H1 (cell line): ENCODE results near the gene ING4. TPM values are rescaled to one million over a fixed set of nuclear protein-coding genes. Genes with fewer than 3 reads are reported as not detected.

Experiments used
- CTCF ChIA-PET: fragments of 300-600 bp; sonication (Branson Sonifier 250); formaldehyde crosslinking; loops from one replicate; lab custom pipeline; 2021; ENCODE audit not compliant: partially characterized antibody; lab: Charles Lee
- POLR2A ChIA-PET: fragments of 300-600 bp; sonication (Branson Sonifier 250); formaldehyde crosslinking; loops from one replicate; lab custom pipeline; 2021; ENCODE audit warnings: inconsistent platforms; ENCODE audit not compliant: partially characterized antibody; lab: Charles Lee
- DNase-seq, 2 experiments: peaks; one replicate each; pipeline versions ENCODE4 v3.0.0 to v3.0.0-alpha.2; 2010 to 2022; ENCODE audit warnings: low spot score in 2 of 2, low read depth in 1 of 2, mixed read lengths in 1 of 2
- FAIRE-seq: peaks from 2 replicates; lab custom pipeline; 2011; peaks lifted over from hg19 to GRCh38; lab: Jason Lieb, UNC
- H2AFZ ChIP-seq: 2 replicates; pipeline ENCODE4 v1.8.1; 2012; ENCODE audit warnings: low read length, inconsistent platforms
- H2AK5ac ChIP-seq: 2 replicates; pipeline ENCODE4 v1.6.1; 2013; ENCODE audit warnings: low read depth, low read length
- H2BK120ac ChIP-seq: replicated peaks from 2 replicates; pipeline ENCODE3; 2013; ENCODE audit warnings: low read depth, low read length, inconsistent platforms
- H2BK12ac ChIP-seq: 2 replicates; pipeline ENCODE4 v1.6.1; 2013; ENCODE audit warnings: low read depth, low read length
- H2BK15ac ChIP-seq: 2 replicates; pipeline ENCODE4 v1.6.1; 2013; ENCODE audit warnings: low read length
- H2BK20ac ChIP-seq: 2 replicates; pipeline ENCODE4 v1.6.1; 2013; ENCODE audit warnings: low read length
- H2BK5ac ChIP-seq: 2 replicates; pipeline ENCODE4 v1.6.1; 2013; ENCODE audit warnings: low read depth, low read length
- H3K14ac ChIP-seq: 2 replicates; pipeline ENCODE4 v1.6.1; 2013; ENCODE audit warnings: inconsistent platforms; ENCODE audit not compliant: insufficient read length
- H3K18ac ChIP-seq: 2 replicates; pipeline ENCODE4 v1.6.1; 2013; ENCODE audit warnings: low read length; ENCODE audit errors: extremely low read depth
- H3K23ac ChIP-seq: 2 replicates; pipeline ENCODE4 v1.6.1; 2013; ENCODE audit warnings: inconsistent platforms; ENCODE audit not compliant: insufficient read length
- H3K23me2 ChIP-seq: 2 replicates; pipeline ENCODE4 v1.6.1; 2013; ENCODE audit warnings: low read depth, low read length
- H3K27ac ChIP-seq: 2 replicates; pipeline ENCODE4 v1.6.1; 2011; ENCODE audit warnings: low read depth, low read length, inconsistent platforms
- H3K27me3 ChIP-seq, 4 experiments: replicated peaks in 1 of 4; 1 replicate in 1 of 4; 2 replicates in 3 of 4; pipeline versions ENCODE4 v1.6.1 to v1.8.1; 2011 to 2013; ENCODE audit warnings: low read length in 3 of 4, mild to moderate bottlenecking in 3 of 4, inconsistent platforms in 2 of 4, mixed read lengths in 2 of 4, moderate library complexity in 1 of 4; ENCODE audit not compliant: control insufficient read depth in 3 of 4, insufficient read depth in 3 of 4; ENCODE audit errors: extremely low read depth in 1 of 4
- H3K36me3 ChIP-seq, 4 experiments: 2 replicates each; pipeline versions ENCODE4 v1.6.1 to v1.8.1; 2011 to 2013; ENCODE audit warnings: mild to moderate bottlenecking in 4 of 4, low read length in 3 of 4, moderate library complexity in 2 of 4, control low read depth in 1 of 4, inconsistent platforms in 1 of 4; ENCODE audit not compliant: insufficient read depth in 4 of 4, control insufficient read depth in 2 of 4
- H3K4ac ChIP-seq: replicated peaks from 2 replicates; pipeline ENCODE3; 2013; ENCODE audit warnings: low read length, low read depth, mixed read lengths, inconsistent platforms; ENCODE audit not compliant: insufficient read length
- H3K4me1 ChIP-seq, 4 experiments: replicated peaks in 1 of 4; 1 replicate in 1 of 4; 2 replicates in 3 of 4; pipeline versions ENCODE4 v1.6.1 to v1.8.1; 2011 to 2013; ENCODE audit warnings: low read length in 3 of 4, inconsistent platforms in 2 of 4, mixed read lengths in 1 of 4; ENCODE audit not compliant: insufficient read depth in 4 of 4, control insufficient read depth in 3 of 4
- H3K4me2 ChIP-seq, 2 experiments: 2 replicates each; pipeline versions ENCODE4 v1.6.1 to v1.8.1; 2011 to 2013; ENCODE audit warnings: low read depth in 2 of 2, low read length in 2 of 2, control low read depth in 1 of 2, inconsistent platforms in 1 of 2, mild to moderate bottlenecking in 1 of 2; ENCODE audit not compliant: insufficient read depth in 1 of 2
- H3K4me3 ChIP-seq, 4 experiments: fragments of 200-600, 300-600 bp in 1 of 4; sonication (generic), shearing (Covaris generic), sonication (Bioruptor Twin) in 1 of 4; 2 replicates each; pipeline versions ENCODE4 v1.5.1 to v1.8.1; 2011 to 2016; ENCODE audit warnings: low read length in 4 of 4, low read depth in 3 of 4, control low read depth in 2 of 4, inconsistent platforms in 2 of 4, mild to moderate bottlenecking in 2 of 4, mixed read lengths in 1 of 4, moderate library complexity in 1 of 4; ENCODE audit not compliant: insufficient read depth in 2 of 4; ENCODE audit errors: extremely low read depth in 1 of 4
- H3K56ac ChIP-seq: replicated peaks from 2 replicates; pipeline ENCODE3; 2013; ENCODE audit warnings: low read depth, mild to moderate bottlenecking, mixed read lengths, low read length, inconsistent platforms; ENCODE audit not compliant: insufficient read length
- H3K79me1 ChIP-seq: 2 replicates; pipeline ENCODE4 v1.6.1; 2013; ENCODE audit warnings: low read depth, low read length, control low read depth
- H3K79me2 ChIP-seq, 2 experiments: 2 replicates each; pipeline versions ENCODE4 v1.6.1 to v1.8.1; 2012 to 2013; ENCODE audit warnings: low read length in 2 of 2, mild to moderate bottlenecking in 2 of 2, inconsistent platforms in 1 of 2; ENCODE audit not compliant: insufficient read depth in 2 of 2, control insufficient read depth in 1 of 2
- H3K9ac ChIP-seq, 4 experiments: replicated peaks in 1 of 4; 1 replicate in 1 of 4; 2 replicates in 3 of 4; pipeline versions ENCODE4 v1.6.1 to v1.8.1; 2011 to 2013; ENCODE audit warnings: low read depth in 3 of 4, low read length in 3 of 4, control low read depth in 2 of 4, mild to moderate bottlenecking in 2 of 4, moderate library complexity in 2 of 4, inconsistent platforms in 1 of 4; ENCODE audit errors: extremely low read depth in 1 of 4
- H3K9me3 ChIP-seq, 2 experiments: 2 replicates each; pipeline versions ENCODE4 v1.6.1 to v1.8.1; 2012 to 2013; ENCODE audit warnings: mild to moderate bottlenecking in 2 of 2, moderate library complexity in 2 of 2, control low read depth in 1 of 2, inconsistent platforms in 1 of 2, low read depth in 1 of 2, low read length in 1 of 2, mixed read lengths in 1 of 2; ENCODE audit not compliant: insufficient read depth in 2 of 2
- H4K20me1 ChIP-seq, 2 experiments: replicated peaks in 1 of 2; 2 replicates each; pipeline versions ENCODE3 to v1.8.1; 2011 to 2013; ENCODE audit warnings: inconsistent platforms in 2 of 2, low read length in 2 of 2, mild to moderate bottlenecking in 1 of 2; ENCODE audit not compliant: insufficient read depth in 2 of 2, control insufficient read depth in 1 of 2
- H4K5ac ChIP-seq: 2 replicates; pipeline ENCODE4 v1.6.1; 2013; ENCODE audit warnings: low read length, low read depth, mixed read lengths, inconsistent platforms; ENCODE audit not compliant: insufficient read length
- H4K8ac ChIP-seq: 2 replicates; pipeline ENCODE4 v1.8.0; 2013; ENCODE audit warnings: mild to moderate bottlenecking, moderate library complexity, low read length, inconsistent platforms; ENCODE audit not compliant: insufficient read depth; ENCODE audit errors: extremely low read depth
- H4K91ac ChIP-seq: replicated peaks from 2 replicates; pipeline ENCODE3; 2013; ENCODE audit warnings: low read length, mixed read lengths, inconsistent platforms; ENCODE audit not compliant: insufficient read length
- KDM5A ChIP-seq: fragments of 200-600 bp; IDR thresholded peaks from 2 replicates; pipeline ENCODE4 v1.7.1; 2012; ENCODE audit warnings: mild to moderate bottlenecking, low read length, inconsistent platforms, mixed read lengths
- WGBS, 2 experiments: shearing (Covaris generic) in 1 of 2; methylation state at CpG; one replicate each; pipeline versions ENCODE4 v1.1.6 to v1.1.7; 2013 to 2015; ENCODE audit warnings: low lambda C conversion rate in 2 of 2, mixed read lengths in 2 of 2, inconsistent platforms in 1 of 2, low coverage in 1 of 2, missing lambda C conversion rate in 1 of 2; ENCODE audit not compliant: insufficient replicate concordance in 2 of 2, insufficient coverage in 1 of 2, insufficient read length in 1 of 2; ENCODE audit errors: extremely low coverage in 1 of 2, missing lambda C conversion rate in 1 of 2; 5-methylcytosine and 5-hydroxymethylcytosine counted together
- polyA plus RNA-seq, 7 experiments: library from polyadenylated mRNA; depleted of rRNA in 3 of 7; stranded (reverse) in 5 of 7; unstranded in 2 of 7; fragments of >200 nt in 5 of 7; fragments of 200-250 nt in 2 of 7; gene quantifications; 1 replicate in 5 of 7; 2 replicates in 1 of 7; 4 replicates in 1 of 7; pipeline versions ENCODE4 v1.2.1 to v1.2.3, GENCODE V29; 2011 to 2013; ENCODE audit warnings: missing spikeins in 2 of 7, mixed read lengths in 2 of 7
- total RNA-seq: library from RNA; stranded (reverse); fragmentation: NEBNext Ultra II Directional; extraction: Animal tissue kit (Norgen Biotek cat#: 25700); gene quantifications from 2 replicates; pipeline ENCODE4 v1.2.1, GENCODE V29; 2021

ING4 gene
- total and polyA plus RNA-seq, 2 of the 8 experiments (the other 6 are each of a cell fraction or from before 2014, with no cell fraction given), result 22.9 to 28.6 TPM

GRCh38 chr12:6664902-6665301 lies 2.0 kb upstream of the ING4 start:
- DNase-seq, result no peak
- CTCF ChIA-PET, result interaction anchor here (0.5 to 11.6 kb wide), 9 partner anchors 16 to 388 kb away, joined by 3 to 125 read pairs (median 4); partner anchors contain the start of gene ZNF384
- Histone ChIP-seq H2BK5ac (no peak overlapping the region), H4K8ac (no peak overlapping the region), H3K56ac (no peak overlapping the region), H2BK12ac (no peak overlapping the region), H2BK15ac (no peak overlapping the region), H3K4me3 (no peak overlapping the region), H3K79me2 (peaks cover 0 to 11% of the 10 kb centered on the region in 2 experiments; a peak in 3 of 4 replicates), H4K20me1 (no peaks in the 10 kb centered on the region), H4K5ac (no peak overlapping the region), H3K27me3 (no peaks in the 10 kb centered on the region), H3K4ac (no peak overlapping the region), H3K9ac (no peak overlapping the region), H3K14ac (no peak overlapping the region), H3K4me2 (no peak overlapping the region), H2BK120ac (no peak overlapping the region), H4K91ac (no peak overlapping the region), H3K79me1 (no peaks in the 10 kb centered on the region), H3K36me3 (peaks cover 8 to 31% (median 23%) of the 10 kb centered on the region in 4 experiments; a peak in 7 of 8 replicates), H2BK20ac (no peak overlapping the region), H3K23ac (no peak overlapping the region), H3K9me3 (no peaks in the 10 kb centered on the region), H2AK5ac (no peak overlapping the region)
- whole genome bisulfite sequencing, 2 experiments, result 88% methylated on average over 1 of the region's 2 CpGs; no CpG with 5 or more reads in 1 of the 2 experiments
- POLR2A ChIA-PET, result interaction anchor here (0.6 to 5.9 kb wide), 15 partner anchors 11 to 133 kb away, joined by 3 to 72 read pairs (median 3); partner anchors contain the start of gene ZNF384
- no peak for FAIRE-seq
- no peak for TF ChIP-seq KDM5A
- TF ChIP-seq, all 59 proteins: peak for 0
- Histone ChIP-seq H3K23me2 (peaks cover 6% of the 10 kb centered on the region), H2AFZ (no peak overlapping the region), H3K27ac (no peak overlapping the region), H3K4me1 (peaks cover 0 to 4% (median 0%) of the 10 kb centered on the region in 4 experiments; a peak in 1 of 7 replicates), H3K18ac (no peak overlapping the region)
